A549 treated with AZD9567 at 1 μM for 4 hours (cell line): Measurements from ENCODE around the gene NAPSA. TPM values are rescaled to one million over a fixed set of nuclear protein-coding genes. Genes with fewer than 3 reads are reported as not detected.

ENCODE experiments used
- total RNA-seq: library from RNA; stranded (reverse); fragments of 200-300 nt; extraction: Qiagen RNA extraction; gene quantifications from 5 replicates; pipeline ENCODE4 v1.2.3, GENCODE V29; 2022; ENCODE audit not compliant: insufficient read depth

Gene NAPSA
- total RNA-seq = 0.77 to 1.1 TPM (median 0.91 TPM) in 4 of 5 replicates, not detected in the other

DNA sequence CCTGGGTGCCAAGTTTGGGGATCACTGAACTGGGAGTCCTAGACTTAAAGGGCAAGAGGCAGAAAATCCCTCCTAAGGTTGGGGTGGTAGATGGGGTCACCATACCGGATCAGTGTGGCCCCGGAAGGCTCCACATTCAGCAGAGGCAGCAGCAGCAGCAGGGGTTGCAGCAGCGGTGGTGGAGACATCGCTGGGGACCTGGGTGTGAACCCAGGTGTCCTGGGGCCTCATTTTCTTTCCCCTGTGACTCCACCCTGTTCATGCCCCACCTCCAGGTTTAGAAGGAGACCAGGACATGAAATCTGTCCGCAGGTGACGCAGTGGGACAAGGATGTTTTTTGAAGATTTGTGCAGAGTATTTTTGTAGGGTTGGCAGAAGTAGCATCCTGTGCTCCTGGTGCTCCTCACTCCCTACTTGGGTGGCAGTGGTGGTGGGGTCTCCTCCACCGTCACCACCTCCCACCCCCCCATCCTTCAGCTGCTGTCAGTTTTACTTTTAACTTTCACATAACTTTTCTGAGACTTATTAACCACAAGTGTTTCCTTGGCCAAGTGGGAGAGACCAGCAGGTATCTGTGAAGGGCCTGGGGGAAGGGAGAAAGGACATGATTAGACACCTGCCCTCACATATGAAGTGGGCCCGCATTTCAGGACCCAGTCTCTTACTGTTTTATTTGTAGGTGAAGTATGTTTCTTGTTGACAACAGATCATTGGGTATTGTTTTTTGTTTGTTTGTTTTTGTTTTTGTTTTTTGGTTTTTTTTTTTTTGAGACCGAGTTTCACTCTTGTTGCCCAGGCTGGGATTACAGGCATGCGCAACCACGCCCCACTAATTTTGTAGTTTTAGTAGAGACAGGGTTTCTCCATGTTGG lies at the start of gene NAPSA:
NAPSA (minus strand) TSS at position 206 of the 873 bp plus-strand sequence; CDS start at position 188, 18 bp downstream.

DNA sequence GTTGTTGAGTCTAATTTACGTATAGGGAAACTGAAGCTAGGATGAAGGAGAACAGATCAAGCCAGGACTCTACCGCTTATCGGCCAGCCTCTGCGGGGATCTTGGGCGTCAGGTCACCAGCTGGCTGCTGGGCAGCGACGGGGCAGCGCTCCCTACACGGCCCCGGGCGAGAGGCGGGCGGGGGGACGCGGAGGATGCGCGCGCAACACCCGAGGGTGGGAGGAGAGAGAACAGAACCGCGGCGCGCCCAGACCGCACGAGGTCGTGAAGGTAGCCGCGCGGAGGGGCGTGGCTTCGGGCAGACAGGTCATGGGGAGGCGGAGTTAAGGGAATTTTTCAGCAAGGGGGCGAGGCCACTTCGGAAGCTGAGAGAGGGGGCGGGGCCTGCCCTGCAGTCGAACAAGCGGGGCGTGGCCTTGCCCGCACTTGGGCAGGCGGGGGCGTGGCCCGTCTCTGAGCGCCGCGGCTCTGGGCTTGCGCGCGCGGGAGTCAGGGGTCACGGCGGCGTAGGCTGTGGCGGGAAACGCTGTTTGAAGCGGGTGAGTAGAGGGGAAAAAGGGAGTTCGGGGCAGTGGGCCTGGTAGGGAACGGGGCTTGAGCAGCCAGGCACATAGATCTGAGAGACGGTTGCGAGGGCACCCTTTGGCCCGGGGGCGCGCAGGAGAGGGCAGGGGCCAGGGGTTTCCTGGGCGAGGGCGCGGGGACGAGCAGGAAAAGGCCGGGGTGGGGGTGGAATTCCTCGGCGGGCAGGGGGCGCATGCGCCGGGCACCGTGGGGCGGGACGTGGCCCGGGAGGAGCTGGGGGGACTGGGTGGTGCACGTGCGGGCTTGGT lies 18.6 kb upstream of the NAPSA start, which contains the start of gene POLD1:
POLD1 (plus strand) TSS at position 496 of the 833 bp plus-strand sequence. CDS start 14,505 bp downstream, outside the sequence.

DNA sequence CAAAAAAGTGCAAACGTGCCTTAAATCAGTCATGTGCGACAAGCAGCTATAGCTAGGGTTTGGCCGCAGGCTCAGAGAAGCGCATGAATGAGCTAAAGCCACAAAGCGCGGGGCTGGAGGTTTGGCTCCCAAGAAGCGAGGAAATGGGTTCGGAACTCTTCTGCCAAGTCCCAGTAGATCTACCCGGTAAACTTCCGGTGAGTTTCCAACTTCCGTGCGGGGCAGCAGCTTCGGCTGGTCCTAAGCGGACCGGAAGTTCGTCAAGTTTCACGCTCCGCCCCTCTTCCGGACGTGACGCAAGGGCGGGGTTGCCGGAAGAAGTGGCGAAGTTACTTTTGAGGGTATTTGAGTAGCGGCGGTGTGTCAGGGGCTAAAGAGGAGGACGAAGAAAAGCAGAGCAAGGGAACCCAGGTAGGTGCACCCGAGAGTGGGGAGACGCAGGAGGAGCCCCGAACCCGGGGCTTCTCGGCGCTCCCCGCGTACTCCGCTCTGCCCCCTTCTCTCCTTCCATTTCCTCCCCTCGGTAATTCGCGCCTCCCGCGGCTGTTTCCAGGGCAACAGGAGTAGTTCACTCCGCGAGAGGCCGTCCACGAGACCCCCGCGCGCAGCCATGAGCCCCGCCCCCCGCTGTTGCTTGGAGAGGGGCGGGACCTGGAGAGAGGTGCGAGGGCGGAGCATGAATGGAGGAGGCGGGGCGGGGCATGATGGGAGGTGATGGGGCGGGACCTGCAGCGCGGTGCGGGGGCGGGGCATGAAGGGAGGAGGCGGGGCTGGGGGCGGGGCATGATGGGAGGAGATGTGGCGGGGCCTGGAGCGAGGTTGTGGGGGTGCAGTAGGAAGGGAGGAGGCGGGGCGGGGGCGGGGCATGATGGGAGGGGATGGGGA lies 11.0 kb upstream of the NAPSA start, which contains the start of gene NR1H2:
NR1H2 (plus strand) TSS at position 292 of the 885 bp plus-strand sequence. CDS start 1,149 bp downstream, outside the sequence.

GRCh38 chr19:50329146-50329925 lies 36.1 kb downstream of the NAPSA start, which contains the start of gene KCNC3:
Gene KCNC3, minus strand, starts transcription at chr19:50329377. Its CDS starts 295 bp downstream, at chr19:50329082.

Other genes starting within 250 kb of the NAPSA start
- gene IZUMO2, start 202.4 kb downstream of the NAPSA start, total RNA-seq = not detected in 5 replicates
- 4.3 to 6.6 TPM (median 6.0 TPM) in 5 replicates for gene MYH14, start 162.0 kb downstream of the NAPSA start, total RNA-seq
- 1.2 to 2.1 TPM (median 1.9 TPM) in 5 replicates for gene KCNC3, start 36.3 kb downstream of the NAPSA start, total RNA-seq
- gene NR1H2, start 10.8 kb upstream of the NAPSA start, total RNA-seq = 57.6 to 80.9 TPM (median 78.3 TPM) in 5 replicates
- 63.6 to 89.7 TPM (median 86.9 TPM) in 5 replicates for gene POLD1, start 18.7 kb upstream of the NAPSA start, total RNA-seq
- gene SPIB, start 53.3 kb upstream of the NAPSA start, total RNA-seq = 0.10 to 0.31 TPM (median 0.19 TPM) in 4 of 5 replicates, not detected in the other
- not detected in 5 replicates for gene MYBPC2, start 67.3 kb upstream of the NAPSA start, total RNA-seq
- 114 to 169 TPM (median 165 TPM) in 5 replicates for gene EMC10, start 110.9 kb upstream of the NAPSA start, total RNA-seq
- 1.5 to 2.6 TPM (median 2.0 TPM) in 4 of 5 replicates, not detected in the other for gene GARIN5A, start 111.2 kb upstream of the NAPSA start, total RNA-seq
- gene JOSD2, start 145.6 kb upstream of the NAPSA start, total RNA-seq = 50.9 to 88.9 TPM (median 81.5 TPM) in 5 replicates
- not detected in 5 replicates for gene ASPDH, start 148.3 kb upstream of the NAPSA start, total RNA-seq
- gene LRRC4B, start 202.8 kb upstream of the NAPSA start, total RNA-seq = 0.30 to 0.40 TPM (median 0.32 TPM) in 4 of 5 replicates, not detected in the other